ENCODE results near the gene SULT1B1.

DNA sequence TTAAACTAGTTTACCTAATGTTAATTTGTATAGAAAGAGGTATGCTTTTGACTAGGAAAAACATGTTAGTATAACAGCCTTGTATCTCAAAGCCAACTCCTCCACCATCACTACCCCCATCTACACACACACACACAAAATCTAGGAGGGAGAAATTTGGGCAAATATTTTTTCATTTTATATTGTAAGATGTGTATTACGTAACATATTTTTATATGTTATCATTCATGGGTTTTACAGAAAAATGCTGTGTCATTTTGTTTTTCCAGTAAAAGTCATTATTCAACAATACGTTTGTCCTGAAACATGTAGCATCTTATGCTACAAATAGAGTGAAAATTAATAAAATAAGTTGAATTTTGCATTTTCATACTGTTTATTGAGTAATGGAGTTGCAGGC, 3.0 kb downstream of the SULT1B1 start:
- TF ChIP-seq, protein P1, sequence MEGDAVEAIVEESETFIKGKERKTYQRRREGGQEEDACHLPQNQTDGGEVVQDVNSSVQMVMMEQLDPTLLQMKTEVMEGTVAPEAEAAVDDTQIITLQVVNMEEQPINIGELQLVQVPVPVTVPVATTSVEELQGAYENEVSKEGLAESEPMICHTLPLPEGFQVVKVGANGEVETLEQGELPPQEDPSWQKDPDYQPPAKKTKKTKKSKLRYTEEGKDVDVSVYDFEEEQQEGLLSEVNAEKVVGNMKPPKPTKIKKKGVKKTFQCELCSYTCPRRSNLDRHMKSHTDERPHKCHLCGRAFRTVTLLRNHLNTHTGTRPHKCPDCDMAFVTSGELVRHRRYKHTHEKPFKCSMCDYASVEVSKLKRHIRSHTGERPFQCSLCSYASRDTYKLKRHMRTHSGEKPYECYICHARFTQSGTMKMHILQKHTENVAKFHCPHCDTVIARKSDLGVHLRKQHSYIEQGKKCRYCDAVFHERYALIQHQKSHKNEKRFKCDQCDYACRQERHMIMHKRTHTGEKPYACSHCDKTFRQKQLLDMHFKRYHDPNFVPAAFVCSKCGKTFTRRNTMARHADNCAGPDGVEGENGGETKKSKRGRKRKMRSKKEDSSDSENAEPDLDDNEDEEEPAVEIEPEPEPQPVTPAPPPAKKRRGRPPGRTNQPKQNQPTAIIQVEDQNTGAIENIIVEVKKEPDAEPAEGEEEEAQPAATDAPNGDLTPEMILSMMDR (IDR thresholded peaks at IDR 0.05), result no peak
- no peak for TF ChIP-seq POLR2A (IDR thresholded peaks at IDR 0.05)
